Heart right ventricle (tissue), 16 donors: ENCODE data around the gene NR4A1. TPM values are rescaled to one million over a fixed set of nuclear protein-coding genes. Genes with fewer than 3 reads are reported as not detected.

Source experiments
- ATAC-seq, 8 donors: fragments of 200-7000 bp; cut with Tn5 transposase; one replicate each; pipeline ENCODE4 v1.9.1; 2020; ENCODE audit warnings: mild to moderate bottlenecking in 8 of 8, moderate library complexity in 8 of 8, moderate number of reproducible peaks in 1 of 8
- DNase-seq, 2 donors: peaks; one replicate each; pipeline ENCODE4 v3.0.0-alpha.2; 2020
- H3K27ac ChIP-seq, 10 donors: fragments of 200-600 bp; sonication (generic) in 2 of 10; one replicate each; pipeline versions ENCODE4 v1.5.0 to v1.8.0; 2020 to 2022; ENCODE audit warnings: mild to moderate bottlenecking in 3 of 10
- H3K27me3 ChIP-seq, 7 donors: fragments of 200-600 bp; one replicate each; pipeline ENCODE4 v1.8.0; 2021 to 2022; ENCODE audit warnings: mild to moderate bottlenecking in 2 of 7
- H3K36me3 ChIP-seq, 9 donors: fragments of 200-600 bp; sonication (generic) in 1 of 9; one replicate each; pipeline versions ENCODE4 v1.5.0 to v1.8.0; 2020 to 2022; ENCODE audit warnings: mild to moderate bottlenecking in 2 of 9
- H3K4me1 ChIP-seq, 9 donors: fragments of 200-600 bp; sonication (generic) in 1 of 9; one replicate each; pipeline versions ENCODE4 v1.5.0 to v1.8.0; 2020 to 2022; ENCODE audit warnings: mild to moderate bottlenecking in 4 of 9
- H3K4me3 ChIP-seq, 10 donors: fragments of 200-600 bp; sonication (generic) in 2 of 10; one replicate each; pipeline versions ENCODE4 v1.5.0 to v1.8.0; 2020 to 2022; ENCODE audit warnings: mild to moderate bottlenecking in 7 of 10, moderate library complexity in 2 of 10
- H3K9me3 ChIP-seq, 11 donors: fragments of 200-600 bp in 10 of 11; sonication (generic) in 2 of 11; one replicate each; pipeline versions ENCODE4 v1.5.0 to v1.8.0; 2013 to 2022; ENCODE audit warnings: mild to moderate bottlenecking in 2 of 11, control low read depth in 1 of 11, moderate library complexity in 1 of 11
- WGBS, 2 donors: extraction: QIAGEN DNeasy Blood & Tissue Kit; methylation state at CpG; one replicate each; pipeline ENCODE4 v1.1.7; 2013; ENCODE audit warnings: inconsistent platforms in 1 of 2; 5-methylcytosine and 5-hydroxymethylcytosine counted together
- intact Hi-C, 10 donors: fragments of 100-400 bp; cut with DNase I; formaldehyde crosslinking; loops; one replicate each; pipeline versions ENCODE4 v1.11.1 to v1.14.2; 2022
- polyA plus RNA-seq, 2 donors: library from polyadenylated mRNA; stranded (reverse); fragments of 200-250 nt; gene quantifications; one replicate each; pipeline ENCODE4 v1.2.3, GENCODE V29; 2013
- total RNA-seq, 10 donors: library from RNA; stranded (reverse); fragmentation: NEBNext Ultra II Directional in 3 of 10; extraction: Animal tissue kit (Norgen Biotek cat#: 25700) in 3 of 10; gene quantifications; one replicate each; pipeline versions ENCODE4 v1.2.1 to v1.2.4, GENCODE V29; 2021 to 2023
- TF ChIP-seq, protein P1 (sequence below), 9 donors: fragments of 200-600 bp; sonication (generic) in 2 of 9; IDR thresholded peaks; one replicate each; pipeline versions ENCODE4 v1.5.0 to v1.8.0; 2021 to 2022; ENCODE audit warnings: antibody characterized with exemption in 9 of 9, mild to moderate bottlenecking in 5 of 9, moderate library complexity in 1 of 9
- donor health status: Arrhythmogenic right ventricular cardiomyopathy.
- donor health status: ischemic (EF 13 %, LVEDD 7.1; RV severe dilation, severe dysfunction).
- donor health status: healthy with polysubstance abuse.
- donor health status: DM: no; HTN: yes; CAD: no.
- donor health status: DM: no; HTN: no; CAD: no.
- donor health status: ischemic (EF 25% LVEDD 6.9; RV normal size, moderate dysfunction).
- donor health status: ischemic (EF 25% LVEDD 5.7; RV mildly dilated, moderate dysfunction).
- donor health status: healthy.
- donor health status: DM: yes; HTN: yes; CAD: no.
- donor health status: Ischemic cardiomyopathy.
- donor health status: ischemic (EF 35%, LVEDD 5.7; RV mildly dilated, moderate dysfunction).
- donor health status: nonischemic (EF 11% LVEDD 7.7; RV severe dilation, severe dysfunction).
- donor health status: DM: yes; HTN: yes; CAD: no.
- donor health status: PGD.
- donor health status: ischemic (EF 29% LVEDD 5.4; RV normal size, mild dysfunction).
- donor health status: nonischemic (EF 23%, LVEDD 6.1; RV moderate dilation, normal function).

The NR4A1 gene
- total and polyA plus RNA-seq, 12 donors: 34.6 to 588 (median 99.0) TPM

DNA sequence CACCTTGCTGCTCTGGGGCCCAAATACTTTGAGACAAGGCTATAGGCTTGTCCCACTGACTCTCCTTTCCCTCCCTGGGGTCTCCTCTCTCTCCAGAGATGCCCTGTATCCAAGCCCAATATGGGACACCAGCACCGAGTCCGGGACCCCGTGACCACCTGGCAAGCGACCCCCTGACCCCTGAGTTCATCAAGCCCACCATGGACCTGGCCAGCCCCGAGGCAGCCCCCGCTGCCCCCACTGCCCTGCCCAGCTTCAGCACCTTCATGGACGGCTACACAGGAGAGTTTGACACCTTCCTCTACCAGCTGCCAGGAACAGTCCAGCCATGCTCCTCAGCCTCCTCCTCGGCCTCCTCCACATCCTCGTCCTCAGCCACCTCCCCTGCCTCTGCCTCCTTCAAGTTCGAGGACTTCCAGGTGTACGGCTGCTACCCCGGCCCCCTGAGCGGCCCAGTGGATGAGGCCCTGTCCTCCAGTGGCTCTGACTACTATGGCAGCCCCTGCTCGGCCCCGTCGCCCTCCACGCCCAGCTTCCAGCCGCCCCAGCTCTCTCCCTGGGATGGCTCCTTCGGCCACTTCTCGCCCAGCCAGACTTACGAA lies 3.1 kb downstream of the NR4A1 start:
- peak overlapping the region in 6 of 10 donors; percentile 48 to 77 (median 68) for H3K4me3 ChIP-seq
- WGBS, 2 donors: 89 to 92% methylated on average over 21 of the region's 21 CpGs
- intact Hi-C loops: loop anchor here in 1 of 10 donors (5.0 kb wide), 1 partner anchor 73 kb away; no protein-coding TSS in a partner anchor
- peak in 1 of 2 donors; percentile 33 for DNase-seq
- peak in 1 of 8 donors; percentile 0 for ATAC-seq
- H3K36me3 ChIP-seq: peaks cover 0 to 67% (median 52%) of the 10 kb centered on the region in 9 donors
- H3K9me3 ChIP-seq: no peaks in the 10 kb centered on the region
- TF ChIP-seq, protein P1, sequence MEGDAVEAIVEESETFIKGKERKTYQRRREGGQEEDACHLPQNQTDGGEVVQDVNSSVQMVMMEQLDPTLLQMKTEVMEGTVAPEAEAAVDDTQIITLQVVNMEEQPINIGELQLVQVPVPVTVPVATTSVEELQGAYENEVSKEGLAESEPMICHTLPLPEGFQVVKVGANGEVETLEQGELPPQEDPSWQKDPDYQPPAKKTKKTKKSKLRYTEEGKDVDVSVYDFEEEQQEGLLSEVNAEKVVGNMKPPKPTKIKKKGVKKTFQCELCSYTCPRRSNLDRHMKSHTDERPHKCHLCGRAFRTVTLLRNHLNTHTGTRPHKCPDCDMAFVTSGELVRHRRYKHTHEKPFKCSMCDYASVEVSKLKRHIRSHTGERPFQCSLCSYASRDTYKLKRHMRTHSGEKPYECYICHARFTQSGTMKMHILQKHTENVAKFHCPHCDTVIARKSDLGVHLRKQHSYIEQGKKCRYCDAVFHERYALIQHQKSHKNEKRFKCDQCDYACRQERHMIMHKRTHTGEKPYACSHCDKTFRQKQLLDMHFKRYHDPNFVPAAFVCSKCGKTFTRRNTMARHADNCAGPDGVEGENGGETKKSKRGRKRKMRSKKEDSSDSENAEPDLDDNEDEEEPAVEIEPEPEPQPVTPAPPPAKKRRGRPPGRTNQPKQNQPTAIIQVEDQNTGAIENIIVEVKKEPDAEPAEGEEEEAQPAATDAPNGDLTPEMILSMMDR (IDR thresholded peaks at IDR 0.05): no peak
- peaks cover 14 to 72% (median 38%) of the 10 kb centered on the region in 9 donors for H3K4me1 ChIP-seq
- peak overlapping the region in 4 of 10 donors; percentile 5 to 98 (median 92) for H3K27ac ChIP-seq
- H3K27me3 ChIP-seq: peaks cover 0 to 5% (median 0%) of the 10 kb centered on the region in 7 donors

GRCh38 chr12:52054833-52055730 lies 3.8 kb downstream of the NR4A1 start:
- Histone ChIP-seq H3K27ac (peak overlapping the region in 3 of 10 donors; percentile 5 to 9 (median 5)), H3K4me1 (peaks cover 6 to 66% (median 30%) of the 10 kb centered on the region in 9 donors), H3K9me3 (no peaks in the 10 kb centered on the region), H3K27me3 (peaks cover 0 to 5% (median 0%) of the 10 kb centered on the region in 7 donors), H3K4me3 (peak overlapping the region in 3 of 10 donors; percentile 2 to 77 (median 9)), H3K36me3 (peaks cover 0 to 75% (median 57%) of the 10 kb centered on the region in 9 donors)
- intact Hi-C loops: loop anchor here in 1 of 10 donors (5.0 kb wide), 1 partner anchor 72 kb away; no protein-coding TSS in a partner anchor
- no peak for ATAC-seq
- DNase-seq: no peak
- TF ChIP-seq, protein P1 (IDR thresholded peaks at IDR 0.05): no peak
- 94 to 95% methylated on average over 21 of the region's 21 CpGs for WGBS, 2 donors

DNA sequence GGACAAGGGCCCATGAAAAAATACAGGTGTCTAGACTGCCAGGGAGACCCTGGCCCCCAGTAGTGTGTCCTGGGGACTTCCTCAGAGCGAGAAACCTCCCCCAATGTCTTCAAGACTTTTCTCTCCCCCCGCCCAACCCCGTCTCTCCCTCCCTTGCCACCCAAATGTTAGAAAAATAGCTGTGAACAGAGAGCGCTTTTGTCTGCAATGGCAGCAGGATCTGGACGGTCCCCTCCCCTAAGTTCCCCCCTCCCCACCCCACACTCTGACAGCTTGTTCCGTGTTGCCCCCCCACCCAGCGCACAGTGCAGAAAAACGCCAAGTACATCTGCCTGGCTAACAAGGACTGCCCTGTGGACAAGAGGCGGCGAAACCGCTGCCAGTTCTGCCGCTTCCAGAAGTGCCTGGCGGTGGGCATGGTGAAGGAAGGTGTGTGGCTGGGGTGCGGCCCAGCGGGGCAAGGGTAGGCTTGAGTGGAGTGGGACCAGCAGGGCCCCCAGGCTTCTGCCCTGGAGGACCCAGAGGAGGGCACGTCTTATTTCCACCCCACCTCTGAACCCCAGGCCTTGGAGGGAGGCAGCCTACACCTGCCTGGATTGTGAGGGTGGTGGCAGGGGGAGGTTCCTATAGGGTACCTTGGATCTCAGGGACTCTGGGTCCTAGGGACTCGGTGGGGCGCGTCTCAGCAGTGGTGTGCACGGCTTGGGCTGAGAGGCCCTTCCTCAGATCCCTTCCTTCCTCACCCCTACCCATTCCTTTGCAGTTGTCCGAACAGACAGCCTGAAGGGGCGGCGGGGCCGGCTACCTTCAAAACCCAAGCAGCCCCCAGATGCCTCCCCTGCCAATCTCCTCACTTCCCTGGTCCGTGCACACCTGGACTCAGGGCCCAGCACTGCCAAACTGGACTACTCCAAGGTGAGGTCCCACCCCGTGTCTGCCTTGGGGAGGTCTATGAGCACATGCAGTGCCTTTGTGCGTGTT lies 4.8 kb downstream of the NR4A1 start:
- TF ChIP-seq, protein P1 (IDR thresholded peaks at IDR 0.05): no peak
- Histone ChIP-seq H3K9me3 (no peaks in the 10 kb centered on the region), H3K27me3 (no peaks in the 10 kb centered on the region), H3K27ac (peak overlapping the region in 2 of 10 donors; percentile 10 to 27), H3K4me1 (peaks cover 0 to 58% (median 23%) of the 10 kb centered on the region in 9 donors), H3K36me3 (peaks cover 0 to 78% (median 57%) of the 10 kb centered on the region in 9 donors), H3K4me3 (no peak overlapping the region)
- ATAC-seq (no peak), DNase-seq (peak in 1 of 2 donors; percentile 31)
- WGBS, 2 donors: 89 to 91% methylated on average over 27 of the region's 27 CpGs
- intact Hi-C loops: no loop called here
